Epithelial cell of proximal tubule (primary cell): ENCODE results near the gene SAMD4A. TPM values are rescaled to one million over a fixed set of nuclear protein-coding genes. Genes with fewer than 3 reads are reported as not detected.
A peak's percentile ranks its signal among the peaks of the same experiment; 100 is the strongest.
"Not testable (repeated sequence)": the region's sequence is repeated elsewhere in the genome, so short reads cannot be mapped to it uniquely, and the experiment has no call there.

Source experiments
- DNase-seq: peaks from one replicate; pipeline ENCODE4 v3.0.0-alpha.2; 2011; ENCODE audit warnings: low read depth
- H3K4me3 ChIP-seq: 2 replicates; pipeline ENCODE4 v1.5.1; 2011; ENCODE audit warnings: low read depth, mild to moderate bottlenecking, low read length
- CTCF ChIP-seq: conservative IDR thresholded peaks from 2 replicates; pipeline ENCODE4 v1.5.1; 2012; ENCODE audit warnings: low read depth, mild to moderate bottlenecking, low read length
- total RNA-seq: library from RNA; depleted of rRNA; stranded (reverse); fragments of >200 nt; gene quantifications from 2 replicates; pipeline ENCODE4 v1.2.3, GENCODE V29; 2015

The SAMD4A gene
- total RNA-seq, 1 donor from 2014 or later = 18.9 TPM

GRCh38 chr14:54621686-54622085, 54.8 kb downstream of the SAMD4A start:
- TF ChIP-seq CTCF = no peak
- no peak overlapping the region for H3K4me3 ChIP-seq
- no peak for DNase-seq

- no peak for DNase-seq
- TF ChIP-seq CTCF = no peak
- no peak overlapping the region for H3K4me3 ChIP-seq
Observed at GRCh38 chr14:54622192-54622958, 55.4 kb downstream of the SAMD4A start.

GRCh38 chr14:54623279-54624004, 56.5 kb downstream of the SAMD4A start:
- DNase-seq = no peak
- TF ChIP-seq CTCF = no peak
- H3K4me3 ChIP-seq = no peak overlapping the region

GRCh38 chr14:54624005-54624358, 57.1 kb downstream of the SAMD4A start:
- not testable (repeated sequence) for H3K4me3 ChIP-seq, DNase-seq

GRCh38 chr14:54625112-54625511, 58.2 kb downstream of the SAMD4A start:
- no peak for TF ChIP-seq CTCF
- no peak overlapping the region for H3K4me3 ChIP-seq
- no peak for DNase-seq

- no peak for DNase-seq
- H3K4me3 ChIP-seq = peak overlapping the region; percentile 34
- no peak for TF ChIP-seq CTCF
Observed at GRCh38 chr14:54627219-54627539, 60.3 kb downstream of the SAMD4A start.

GRCh38 chr14:54627540-54628363, 60.8 kb downstream of the SAMD4A start:
- TF ChIP-seq CTCF = no peak
- H3K4me3 ChIP-seq = peak overlapping the region; percentile 34
- DNase-seq = no peak
